AG08395 (cell line): ENCODE measurements around the gene DPYD.

ENCODE experiments used
- DNase-seq: peaks from one replicate; pipeline ENCODE4 v3.0.0; 2012; ENCODE audit warnings: mixed read lengths, low spot score

Gene DPYD

DNA sequence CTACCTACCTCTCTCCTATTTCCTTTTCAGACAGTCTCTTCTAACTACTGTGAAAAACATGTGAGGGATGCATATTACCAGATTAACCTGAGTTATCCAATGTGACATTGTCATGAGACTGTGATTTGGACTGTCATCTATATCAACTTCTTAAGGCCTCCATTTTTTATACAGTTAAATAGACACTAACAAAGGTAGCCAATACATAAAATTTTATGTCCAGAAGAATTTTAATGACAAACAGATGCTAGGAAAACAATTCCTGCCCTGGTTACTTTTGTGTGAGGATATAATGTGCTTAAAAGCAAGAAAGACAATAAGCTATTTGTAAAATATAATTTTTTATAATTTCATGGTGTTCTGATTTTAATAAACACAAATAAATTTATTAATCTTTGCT, 136.2 kb downstream of the DPYD start:
- DNase-seq = no peak

DNA sequence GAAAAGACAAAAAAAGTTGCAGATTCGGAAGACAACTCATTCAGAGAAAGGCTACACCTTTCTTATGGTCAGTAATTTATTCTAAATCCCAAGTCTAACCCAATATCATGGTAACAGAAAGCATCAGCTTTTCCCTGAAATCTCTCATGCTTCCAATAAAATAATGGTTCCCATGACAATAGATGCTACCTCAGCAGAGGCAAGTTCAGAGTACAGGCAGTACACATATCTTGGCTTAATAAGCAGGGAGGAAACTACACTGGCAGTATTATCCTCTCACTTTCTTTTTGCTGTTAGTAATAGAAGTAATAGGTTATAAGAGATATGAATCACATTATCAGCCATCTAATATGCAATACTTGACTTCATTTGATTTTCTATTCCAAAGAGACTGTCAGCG, 137.1 kb downstream of the DPYD start:
- DNase-seq = no peak

DNA sequence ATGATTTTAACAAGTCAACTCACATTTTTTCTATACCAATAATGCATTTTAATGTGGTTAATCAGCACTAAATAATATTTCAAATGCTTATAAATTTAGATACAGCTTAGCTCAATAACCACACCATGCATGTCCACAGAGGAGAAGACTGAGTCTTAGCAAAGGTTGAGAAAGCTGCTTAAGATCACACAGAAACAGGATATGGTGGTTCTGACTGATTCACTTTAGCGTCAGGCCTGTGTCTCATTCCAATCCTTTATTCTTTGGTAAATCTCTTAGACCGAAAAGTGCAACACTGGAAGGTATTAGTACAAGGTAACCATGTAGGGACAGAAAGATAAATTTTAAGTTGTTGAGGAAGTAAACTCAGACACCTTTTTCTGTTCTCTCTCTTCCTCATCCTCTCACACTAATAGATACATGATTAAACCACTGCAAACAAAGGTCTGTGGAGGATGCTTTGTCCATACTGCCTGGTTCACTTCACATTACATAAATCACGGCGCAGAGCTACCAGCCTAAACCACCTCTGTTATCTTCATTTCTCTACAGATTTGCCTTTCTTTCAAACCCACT, 139.0 kb downstream of the DPYD start:
- DNase-seq = no peak

DNA sequence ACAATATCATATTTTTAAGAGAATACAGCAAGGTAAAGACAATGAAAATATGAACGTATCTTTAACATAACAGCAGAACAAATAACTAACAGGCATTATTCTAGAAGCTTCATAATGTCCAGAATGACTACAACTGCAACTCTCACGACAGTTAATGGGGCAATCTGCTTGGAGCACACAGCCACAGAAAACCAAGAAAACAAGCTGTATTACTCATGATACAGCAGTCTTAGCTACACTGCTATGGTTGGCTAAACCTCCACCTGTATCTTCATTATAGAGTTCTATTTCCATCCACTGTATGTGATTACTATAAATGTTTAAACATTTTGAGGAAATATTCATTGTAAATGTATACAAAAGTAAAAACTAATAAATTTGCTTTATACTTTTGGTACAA, 139.9 kb downstream of the DPYD start:
- DNase-seq = no peak

DNA sequence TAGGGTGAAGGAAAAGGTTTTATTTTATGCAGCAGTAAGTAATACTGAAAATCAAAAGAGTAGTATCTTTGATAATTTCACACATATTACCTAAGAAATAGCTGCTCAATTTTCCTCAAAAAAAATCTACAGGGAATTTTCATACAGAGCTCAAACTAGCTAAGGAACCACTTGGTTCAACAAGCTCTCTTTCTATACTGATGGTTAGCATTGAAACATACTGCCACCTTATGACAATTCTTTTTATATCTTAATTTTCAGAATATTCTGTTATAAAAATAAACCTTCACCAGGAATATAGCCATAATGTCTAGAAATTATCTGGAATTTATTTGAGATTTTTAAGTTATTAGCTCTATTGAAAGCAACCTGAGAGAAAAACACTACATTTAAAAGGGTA, 142.1 kb downstream of the DPYD start:
- DNase-seq = peak; percentile 2

DNA sequence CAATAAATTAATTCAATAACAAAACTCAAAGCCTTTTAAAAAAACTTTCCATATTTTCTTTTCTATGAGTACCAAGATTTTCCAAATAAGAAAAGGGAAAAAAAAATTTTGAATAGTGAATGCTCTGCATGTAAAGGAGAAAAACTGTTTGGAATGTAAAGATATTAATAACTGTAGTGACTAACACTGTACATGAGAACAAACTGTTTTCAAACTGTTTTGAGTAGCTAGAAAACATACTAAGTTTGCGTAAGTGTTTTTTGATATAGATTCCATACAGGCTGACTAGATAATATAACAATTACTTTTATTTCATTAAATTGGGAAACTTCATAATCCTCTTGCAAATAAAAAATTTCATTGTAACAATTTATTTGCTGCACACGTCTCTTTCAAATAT, 150.5 kb downstream of the DPYD start:
- no peak for DNase-seq

DNA sequence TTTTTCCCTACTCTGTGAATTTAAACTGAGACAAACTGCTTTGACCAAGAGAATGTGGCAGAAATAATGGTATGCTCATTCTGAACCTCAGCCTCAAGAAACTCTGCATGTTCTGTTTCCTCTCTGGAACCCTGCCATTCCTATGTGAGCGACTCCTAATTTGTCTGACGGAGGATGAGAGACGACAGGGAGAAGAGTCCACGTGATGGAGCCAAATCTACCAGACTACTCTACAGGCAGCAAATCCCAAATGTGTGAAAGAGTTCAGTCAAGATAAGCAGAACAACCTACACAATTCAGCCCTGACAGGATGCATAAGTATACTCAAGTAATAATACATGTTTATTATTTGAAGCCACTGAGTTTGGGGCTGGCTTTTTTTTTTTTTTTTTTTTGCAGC, 153.5 kb downstream of the DPYD start:
- no peak for DNase-seq

DNA sequence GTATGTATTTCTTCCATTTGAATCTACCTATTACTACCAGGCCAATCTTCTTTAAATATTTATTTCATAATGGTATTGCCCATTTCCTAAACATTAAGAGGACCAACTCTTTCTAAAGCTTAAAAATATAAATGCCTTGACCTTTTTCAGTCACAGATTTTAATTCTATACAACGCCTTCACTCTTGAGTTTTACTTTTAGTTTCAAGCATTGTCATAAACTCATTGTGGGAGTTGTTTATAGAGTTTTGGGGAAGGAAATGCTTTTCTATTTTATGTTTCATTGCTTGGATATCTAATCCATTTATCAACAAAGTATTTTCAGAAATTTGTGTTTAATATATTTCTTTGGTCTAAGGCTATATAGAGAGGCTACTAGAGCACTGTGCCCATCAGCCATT, 155.8 kb downstream of the DPYD start:
- DNase-seq = no peak

DNA sequence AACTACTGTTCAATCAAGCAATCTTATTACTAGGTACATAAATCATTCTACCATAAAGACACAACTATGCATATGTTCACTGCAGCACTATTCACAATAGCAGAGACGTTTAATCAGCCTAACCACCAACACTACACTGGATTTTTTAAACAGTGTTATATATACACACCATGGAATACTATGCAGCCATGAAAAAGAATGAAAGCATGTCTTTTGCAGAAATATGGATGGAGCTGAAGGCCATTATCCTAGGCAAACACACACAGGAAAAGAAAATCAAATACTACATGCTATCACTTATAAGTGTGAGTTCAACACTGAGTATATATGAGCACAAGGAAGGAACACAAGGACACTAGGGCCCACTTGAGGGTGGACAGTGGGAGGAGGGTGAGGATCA, 159.2 kb downstream of the DPYD start:
- no peak for DNase-seq

DNA sequence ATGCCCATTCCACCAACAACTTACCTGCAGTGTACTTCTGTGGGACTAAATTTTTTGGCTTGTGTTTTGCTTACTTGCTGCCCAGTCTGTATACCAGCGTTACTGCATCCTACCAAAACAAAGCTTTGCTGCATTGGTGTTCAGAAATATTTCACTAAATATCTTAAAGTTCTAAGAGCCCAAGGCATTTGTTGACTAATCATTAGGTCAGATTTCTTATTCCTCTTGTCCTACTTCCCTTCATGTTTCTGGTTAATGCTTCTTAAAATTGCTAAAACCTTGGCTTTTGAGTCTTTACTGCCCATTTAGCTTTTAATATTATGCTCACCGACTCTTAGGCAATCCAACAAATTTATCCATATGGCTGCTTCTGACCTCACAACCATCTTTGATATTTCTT, 161.8 kb downstream of the DPYD start:
- no peak for DNase-seq

DNA sequence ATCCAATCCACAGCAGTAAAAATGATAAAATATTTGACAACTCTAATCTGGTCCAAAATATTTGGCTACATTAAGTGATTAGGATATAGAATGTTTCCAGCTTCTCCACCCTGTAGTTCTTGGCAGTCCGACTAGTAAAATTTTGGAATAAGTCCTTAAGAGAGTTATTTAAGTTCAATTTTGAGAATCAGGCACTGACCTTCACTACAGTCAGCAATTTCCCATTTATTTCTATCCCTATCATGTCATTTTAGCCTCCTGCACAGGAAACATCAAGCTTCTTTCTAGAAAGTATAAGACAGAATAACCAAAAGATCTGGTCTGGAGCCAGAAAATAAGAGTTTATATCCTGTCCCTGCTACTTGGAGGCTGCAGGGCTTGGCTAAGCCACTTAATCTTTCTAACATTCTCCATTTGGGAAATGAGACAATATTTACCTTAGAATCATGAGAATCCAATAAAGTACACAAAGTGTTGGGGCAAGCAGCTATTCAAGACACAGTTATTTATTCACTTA, 162.2 kb downstream of the DPYD start:
- peak; percentile 12 for DNase-seq

DNA sequence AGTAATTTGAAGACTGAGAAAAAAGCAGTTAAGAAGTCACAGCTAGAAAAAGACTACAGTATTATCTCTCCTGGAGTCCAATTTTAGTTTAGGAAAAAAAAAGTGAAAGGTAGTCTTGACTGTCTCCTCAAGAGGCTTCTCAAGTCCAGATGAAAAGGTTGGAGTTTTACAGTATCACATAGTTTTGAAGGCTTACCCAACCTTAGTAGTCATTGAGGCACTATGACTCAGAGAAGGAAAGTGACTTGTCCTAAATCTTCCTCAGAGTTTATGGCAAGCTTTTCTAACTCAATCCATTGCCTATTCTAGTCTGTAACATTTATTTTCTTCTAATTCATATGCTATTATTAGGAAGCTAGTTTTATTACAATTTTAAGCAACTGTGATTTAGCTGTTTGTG, 174.9 kb downstream of the DPYD start:
- DNase-seq = peak; percentile 31

DNA sequence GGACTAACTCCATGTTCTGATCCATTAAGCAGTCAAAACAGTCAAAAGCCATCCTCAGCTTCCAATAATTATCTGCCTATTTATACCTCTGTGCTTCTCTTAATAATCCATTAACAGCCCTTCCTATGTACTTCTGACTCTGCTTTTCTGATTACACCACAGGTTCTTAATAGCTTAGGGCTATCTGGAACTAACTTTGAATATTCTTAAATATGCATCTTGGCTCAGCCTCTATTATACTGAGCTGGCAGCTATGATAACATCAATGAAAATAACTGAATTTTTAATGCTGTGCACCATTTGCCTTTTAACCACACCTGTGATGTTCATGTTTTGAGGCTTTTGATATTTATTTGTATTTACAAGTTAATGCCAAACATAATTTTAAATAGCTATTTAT, 175.9 kb downstream of the DPYD start:
- DNase-seq = no peak

DNA sequence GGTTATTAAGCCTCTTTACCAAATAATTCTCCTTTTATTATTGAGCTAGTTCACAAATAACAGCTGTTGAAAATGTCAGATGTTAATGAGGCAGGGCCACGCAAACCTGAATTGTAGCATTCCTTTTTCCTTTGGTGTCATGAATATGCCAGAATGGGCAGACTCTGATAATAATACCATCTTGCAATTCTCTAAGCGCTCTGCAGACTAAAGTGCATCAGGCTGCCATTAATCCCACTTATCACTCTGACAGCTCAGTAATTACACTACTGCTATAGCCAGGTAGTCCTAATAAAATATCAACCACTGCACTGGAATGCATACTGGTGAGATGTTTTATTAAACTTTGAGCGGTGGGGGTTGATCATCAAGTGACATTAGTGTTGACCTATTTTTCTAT, 177.7 kb downstream of the DPYD start:
- DNase-seq = no peak

DNA sequence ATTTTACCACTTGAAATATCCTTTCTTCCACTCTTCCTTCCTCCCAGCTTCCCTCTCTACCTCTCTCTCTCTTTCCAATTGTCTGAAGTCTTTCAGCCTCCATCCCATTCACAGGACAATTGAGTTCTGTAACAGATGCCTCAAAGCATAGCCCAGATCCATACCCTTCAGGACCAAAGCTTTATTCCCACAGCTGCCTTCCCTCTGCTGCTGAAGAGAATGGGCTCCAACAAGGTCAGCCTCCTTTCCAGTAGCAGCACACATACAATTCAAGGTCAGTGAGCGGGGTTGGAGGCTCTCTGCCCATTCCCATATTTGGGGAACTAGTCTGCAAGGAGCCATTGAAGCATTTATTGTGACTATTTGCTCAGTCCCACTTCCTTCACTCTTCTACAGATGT, 179.9 kb downstream of the DPYD start:
- DNase-seq = no peak

DNA sequence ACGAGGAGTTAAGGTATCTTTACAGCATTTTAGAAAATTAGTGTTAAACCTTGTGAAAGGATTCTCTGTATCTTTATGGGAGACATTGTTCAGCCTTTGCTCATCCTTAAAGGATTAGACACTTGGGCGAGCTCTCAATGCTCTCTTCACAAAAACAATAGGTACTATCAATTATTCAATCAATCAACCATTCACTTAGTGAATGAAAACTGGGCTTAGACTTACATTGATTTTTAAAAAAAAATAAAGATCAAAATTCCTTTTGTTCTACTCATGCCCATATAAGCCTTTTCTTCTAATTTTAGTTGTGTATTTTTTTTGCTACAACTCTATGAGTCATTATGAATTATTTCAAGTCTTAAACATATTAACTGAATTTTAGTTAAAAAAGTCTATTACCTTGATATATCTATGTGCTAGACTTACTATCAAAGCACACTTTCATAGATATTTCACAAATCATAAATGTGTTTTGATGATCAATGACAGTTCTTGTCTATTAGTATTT, 181.2 kb downstream of the DPYD start:
- peak; percentile 9 for DNase-seq

DNA sequence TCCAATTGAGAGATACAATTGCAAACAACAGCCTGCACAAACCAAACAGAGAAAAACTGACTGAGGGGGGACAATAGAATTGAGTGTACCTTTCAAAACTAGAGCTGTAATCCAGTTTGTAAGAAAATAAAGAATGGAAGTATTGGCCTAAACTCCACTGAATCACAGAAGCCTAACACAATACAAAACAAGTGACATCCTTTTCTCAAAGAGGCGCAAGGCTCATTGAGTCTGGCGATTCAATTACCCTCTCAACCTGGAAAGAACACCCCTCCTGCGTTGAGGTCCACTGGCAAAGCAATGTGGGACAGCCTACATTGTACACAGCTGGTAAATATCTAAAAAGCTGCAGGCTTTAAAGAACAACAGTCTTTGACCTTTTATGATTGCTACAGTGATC, 182.6 kb downstream of the DPYD start:
- DNase-seq = no peak

DNA sequence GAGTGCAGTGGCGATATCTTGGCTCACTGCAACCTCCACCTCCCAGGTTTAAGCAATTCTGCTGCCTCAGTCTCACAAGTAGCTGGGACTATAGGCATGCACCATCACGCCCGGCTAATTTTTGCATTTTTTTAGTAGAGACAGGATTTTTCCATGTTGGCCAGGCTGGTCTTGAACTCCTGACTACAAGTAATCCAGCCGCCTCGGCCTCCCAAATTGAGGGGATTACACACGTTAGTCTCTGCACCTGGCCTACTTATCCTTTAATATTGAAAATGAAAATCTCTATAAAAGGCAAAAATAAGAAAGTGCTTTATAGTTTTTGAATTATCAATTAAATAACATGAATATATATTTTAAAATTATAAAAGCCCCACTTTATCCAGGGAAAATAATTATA, 190.6 kb downstream of the DPYD start:
- no peak for DNase-seq

DNA sequence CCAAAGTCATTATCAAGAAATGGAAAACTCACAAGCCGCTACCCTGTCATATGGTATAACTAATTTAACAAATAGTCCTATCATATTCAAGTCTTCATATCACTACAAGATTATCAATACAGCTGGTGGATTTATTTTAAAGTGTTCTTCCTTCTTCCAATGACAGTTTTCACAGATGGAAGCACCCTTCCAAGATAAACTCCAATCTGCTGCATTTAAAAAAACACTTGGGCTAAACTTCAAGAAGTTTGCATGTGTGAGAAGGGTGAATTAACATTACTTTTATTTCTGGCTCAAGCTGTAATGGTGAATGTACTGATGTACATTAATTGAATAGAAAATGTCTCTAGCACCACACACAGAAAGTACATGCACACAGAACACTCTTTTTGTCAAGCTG, 192.4 kb downstream of the DPYD start:
- no peak for DNase-seq

DNA sequence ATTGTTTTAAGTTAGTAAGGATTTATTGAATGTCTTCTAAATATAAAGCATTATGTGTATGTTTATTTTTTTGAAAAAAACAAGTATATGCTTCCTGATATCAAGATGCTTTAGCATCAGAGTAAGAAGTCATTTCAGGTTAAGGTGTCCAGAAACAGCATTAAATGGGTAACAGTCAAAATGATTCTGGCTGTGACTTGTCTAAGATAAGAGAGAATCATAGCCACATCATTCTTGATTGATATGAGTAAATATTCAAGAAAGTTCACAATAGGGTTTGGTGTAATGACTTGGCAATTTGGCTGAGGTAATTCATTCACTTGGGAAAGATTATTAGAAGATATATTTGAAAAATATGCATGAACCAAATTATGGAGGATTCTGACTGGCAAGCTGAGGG, 193.8 kb downstream of the DPYD start:
- no peak for DNase-seq

DNA sequence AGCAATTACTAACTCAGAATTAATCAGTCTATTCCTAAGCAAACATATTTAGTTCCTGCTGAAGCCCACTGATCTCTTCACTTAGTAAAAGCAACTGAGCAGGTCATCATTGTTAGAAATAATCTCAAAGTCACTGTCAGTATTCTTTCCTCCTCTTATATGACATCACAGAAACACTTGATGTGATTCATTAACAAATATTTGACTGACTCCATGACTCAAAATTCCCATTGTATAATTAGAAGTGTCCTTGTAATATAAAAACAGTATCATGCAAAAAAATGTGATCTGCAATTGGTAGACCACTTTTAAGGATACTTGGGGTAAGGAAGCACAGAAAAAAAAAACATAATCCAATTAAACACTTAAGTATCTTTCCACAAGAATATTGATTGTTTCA, 194.4 kb downstream of the DPYD start:
- DNase-seq = no peak

DNA sequence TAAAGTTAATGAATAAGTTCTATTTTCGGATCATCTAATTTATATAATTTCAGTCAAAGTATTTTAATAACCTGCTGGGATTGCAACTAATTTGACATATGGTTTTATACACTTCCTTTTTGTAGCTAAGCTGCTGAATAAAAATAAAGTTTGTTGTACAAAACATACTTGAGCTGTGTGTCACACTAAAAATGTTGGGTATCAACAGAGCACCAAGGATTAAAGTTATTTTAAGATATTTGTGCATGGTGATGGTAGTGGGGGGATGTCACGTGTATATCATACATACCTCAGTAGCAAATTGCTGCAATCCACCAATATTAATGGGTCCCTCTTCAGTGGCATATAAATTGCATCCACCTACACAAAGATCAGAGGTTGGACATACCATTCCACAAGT, 199.6 kb downstream of the DPYD start:
- no peak for DNase-seq

DNA sequence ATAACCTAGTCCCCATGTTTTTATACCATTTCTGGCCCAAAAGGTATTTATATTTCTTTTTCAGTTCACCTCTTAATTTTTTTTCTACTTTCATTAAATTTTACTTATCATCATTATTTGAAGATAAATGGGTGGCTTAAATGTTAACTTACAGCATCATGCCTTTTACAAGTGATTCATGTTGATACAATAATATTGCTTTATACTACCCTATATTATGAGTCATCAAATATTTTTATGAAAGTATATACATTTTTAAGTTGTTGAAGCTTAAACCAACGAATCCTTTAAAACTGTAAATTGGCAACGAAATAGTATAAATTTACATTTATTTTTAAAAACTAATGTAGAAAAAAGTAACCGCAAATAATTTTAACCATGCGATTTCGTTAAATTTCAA, 207.9 kb downstream of the DPYD start:
- DNase-seq = no peak

DNA sequence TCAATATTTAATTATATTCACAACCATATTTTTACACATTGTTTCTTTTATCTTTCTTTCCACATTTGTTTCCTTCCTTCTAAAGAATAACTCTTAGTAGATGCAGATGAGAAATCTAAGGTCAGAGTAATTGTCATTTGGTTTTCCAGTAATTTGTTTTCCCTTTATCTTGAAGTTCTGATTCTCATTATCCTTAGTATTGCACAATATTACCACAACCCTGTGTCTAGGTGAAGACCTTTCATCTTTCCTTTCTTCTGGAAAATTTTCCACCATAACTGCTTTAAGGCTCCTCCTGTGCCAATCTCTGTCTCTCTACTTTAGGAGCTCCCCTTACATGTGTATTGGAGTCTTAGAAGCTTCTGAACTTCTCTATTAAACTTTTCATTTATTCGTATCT, 209.0 kb downstream of the DPYD start:
- no peak for DNase-seq

DNA sequence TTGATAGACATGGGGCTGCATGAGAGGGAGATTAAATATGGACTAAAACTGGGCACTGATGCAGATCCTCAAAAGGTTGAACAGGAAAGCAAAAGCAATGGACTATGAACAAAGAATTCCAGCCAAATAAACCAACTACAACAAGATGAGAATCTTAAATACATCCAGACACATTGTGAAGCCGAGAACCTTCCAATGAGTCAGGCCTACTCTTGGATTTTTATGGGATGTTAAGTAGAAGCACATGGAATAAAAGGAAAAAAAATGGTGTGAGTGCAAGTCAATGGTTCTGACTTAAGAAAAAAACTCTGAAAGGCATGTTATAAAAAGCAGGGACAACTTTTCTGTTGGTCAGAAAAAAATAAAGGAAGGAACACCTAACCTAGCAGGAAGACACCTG, 227.2 kb downstream of the DPYD start:
- DNase-seq = peak; percentile 13
